GM18526 (cell line): Measurements from ENCODE around the gene KIF26B.

Experiments used
- POLR2A ChIP-seq: IDR thresholded peaks from 3 replicates; pipeline ENCODE4 v1.6.1; 2011; ENCODE audit not compliant: insufficient read length; ENCODE audit errors: extremely low read depth

The KIF26B gene

DNA sequence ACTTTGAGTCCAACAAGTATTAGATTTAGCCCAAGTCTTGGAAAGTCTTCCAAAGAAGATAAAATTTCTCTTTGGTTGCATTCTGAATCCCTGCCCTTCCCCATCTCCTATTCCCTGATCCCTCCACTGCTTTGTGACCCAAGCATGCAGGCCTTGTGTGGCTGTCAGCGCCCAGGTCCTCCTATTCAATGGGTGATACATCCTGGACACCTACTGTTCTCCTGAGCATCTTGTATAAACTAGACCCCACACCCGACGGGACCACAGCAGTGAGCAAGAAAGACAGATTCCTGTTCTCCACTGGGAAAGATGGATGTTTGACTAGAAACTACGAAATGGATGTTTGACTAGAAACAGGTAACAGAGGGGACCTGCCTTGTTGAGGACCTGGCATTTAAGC, 136.6 kb downstream of the KIF26B start:
- TF ChIP-seq POLR2A, result no peak

DNA sequence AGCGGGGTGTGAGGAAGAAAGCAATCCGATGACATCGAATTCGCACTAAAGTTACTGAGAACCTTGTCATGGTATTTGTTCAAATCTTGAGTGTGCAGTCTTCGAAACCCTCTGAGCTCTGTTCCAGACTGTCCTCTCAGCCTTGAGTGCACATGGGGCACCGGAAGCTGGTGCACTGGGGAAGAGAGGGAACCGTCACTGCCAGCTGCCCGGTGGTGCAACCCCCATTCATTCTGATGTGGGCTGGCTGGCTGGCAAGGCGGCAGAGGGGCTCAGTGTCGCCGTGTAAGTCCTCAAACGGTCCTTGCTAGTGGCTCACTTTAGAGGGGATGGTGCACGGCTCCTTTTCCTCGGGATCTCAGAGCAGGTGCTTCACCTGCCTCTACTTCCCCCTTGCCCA, 137.4 kb downstream of the KIF26B start:
- no peak for TF ChIP-seq POLR2A

DNA sequence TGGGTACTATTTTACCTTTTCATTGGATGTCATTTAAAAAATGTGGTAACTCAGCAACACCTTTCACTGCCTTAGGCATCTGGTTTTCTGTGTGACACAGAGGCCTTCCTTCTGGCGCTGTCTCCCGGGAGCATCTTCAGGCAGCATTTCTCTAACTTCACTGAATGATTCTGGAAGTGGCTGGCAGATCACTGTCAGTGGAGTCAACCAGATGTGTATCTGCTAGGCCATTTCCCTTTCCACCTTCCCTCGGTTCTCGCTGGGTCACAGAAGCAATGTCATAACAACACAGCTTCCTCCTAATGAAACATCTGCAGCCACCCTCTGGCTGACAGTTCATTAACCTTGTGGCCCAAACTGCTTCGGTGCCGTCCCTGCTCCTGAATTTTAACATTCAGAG, 137.8 kb downstream of the KIF26B start:
- no peak for TF ChIP-seq POLR2A

DNA sequence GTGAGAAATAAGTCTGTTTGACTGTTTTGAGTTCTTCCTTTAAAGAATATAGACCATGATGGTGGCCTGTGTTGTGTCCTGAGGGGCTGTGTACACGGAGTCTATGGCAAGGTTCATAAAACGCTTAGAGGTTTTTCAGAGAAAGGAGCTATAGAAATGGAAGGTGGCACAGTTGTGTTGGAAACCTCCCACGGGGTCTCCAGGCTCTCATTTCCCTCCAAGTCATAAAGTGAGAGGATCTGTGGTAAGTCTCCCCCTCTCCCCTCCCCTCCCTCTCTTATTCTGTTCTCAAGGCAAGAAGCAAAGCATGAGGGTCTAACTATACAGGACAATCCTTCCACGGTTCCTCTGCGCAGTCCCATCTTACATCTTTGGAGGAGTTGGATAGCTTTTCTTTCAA, 139.2 kb downstream of the KIF26B start:
- no peak for TF ChIP-seq POLR2A

DNA sequence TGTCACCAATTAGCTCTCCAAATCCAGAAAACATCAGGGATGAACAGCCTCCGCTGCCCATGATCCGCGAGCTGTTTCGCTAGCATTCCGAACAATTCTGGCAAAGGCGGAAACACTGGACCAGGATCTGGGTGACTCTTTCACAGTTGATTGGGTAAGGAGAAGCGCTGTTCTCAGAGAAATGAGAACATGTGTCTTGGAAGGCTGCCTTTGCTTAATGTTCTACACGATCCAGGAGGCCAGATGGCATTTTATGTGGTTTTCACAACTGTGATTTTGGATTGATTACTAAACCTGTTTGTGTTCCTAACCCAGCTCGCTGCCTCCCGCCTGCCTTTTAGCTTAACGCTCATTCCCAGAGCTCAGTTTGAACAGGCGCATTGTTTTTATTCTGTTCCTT, 144.0 kb downstream of the KIF26B start:
- no peak for TF ChIP-seq POLR2A

DNA sequence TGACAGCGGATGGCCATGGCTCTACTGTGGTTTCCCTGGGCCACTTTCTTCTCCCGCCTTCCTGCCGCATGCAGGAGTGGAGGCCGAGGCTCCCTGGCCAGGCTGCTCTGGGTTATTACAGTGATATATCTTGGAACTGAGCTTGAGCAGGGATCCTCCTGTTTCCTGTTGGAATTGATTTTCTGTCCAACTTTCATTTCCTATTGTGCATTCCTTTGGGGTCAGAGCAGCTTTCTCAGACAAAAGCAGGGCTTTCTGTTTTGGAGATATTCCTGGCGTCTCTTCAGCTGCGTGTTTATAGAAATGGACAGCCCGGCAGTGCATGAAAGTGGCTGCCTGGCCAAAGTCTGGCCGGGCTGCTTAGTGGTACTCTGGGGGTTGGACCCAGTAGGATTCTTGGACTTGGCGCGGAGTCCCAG, 146.4 kb downstream of the KIF26B start:
- TF ChIP-seq POLR2A, result no peak

DNA sequence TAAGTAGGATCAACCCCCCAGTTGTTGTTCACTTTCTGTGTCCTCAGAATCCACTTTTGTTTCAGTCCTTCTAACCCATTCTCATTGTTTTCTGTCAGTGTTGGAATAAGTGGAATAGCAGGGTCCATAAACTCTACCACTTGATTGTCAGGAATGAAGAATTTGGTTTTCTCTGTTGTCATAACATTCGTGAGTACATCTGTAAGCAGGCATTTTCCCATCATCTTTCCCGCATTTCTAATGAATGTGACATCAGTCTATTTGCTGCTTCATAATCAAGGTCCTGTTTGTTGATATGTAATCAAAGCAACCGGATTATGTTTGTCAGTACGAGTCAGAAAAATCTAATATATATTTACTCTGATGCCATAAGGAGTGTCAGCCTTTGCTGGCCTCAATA, 147.1 kb downstream of the KIF26B start:
- TF ChIP-seq POLR2A, result no peak

DNA sequence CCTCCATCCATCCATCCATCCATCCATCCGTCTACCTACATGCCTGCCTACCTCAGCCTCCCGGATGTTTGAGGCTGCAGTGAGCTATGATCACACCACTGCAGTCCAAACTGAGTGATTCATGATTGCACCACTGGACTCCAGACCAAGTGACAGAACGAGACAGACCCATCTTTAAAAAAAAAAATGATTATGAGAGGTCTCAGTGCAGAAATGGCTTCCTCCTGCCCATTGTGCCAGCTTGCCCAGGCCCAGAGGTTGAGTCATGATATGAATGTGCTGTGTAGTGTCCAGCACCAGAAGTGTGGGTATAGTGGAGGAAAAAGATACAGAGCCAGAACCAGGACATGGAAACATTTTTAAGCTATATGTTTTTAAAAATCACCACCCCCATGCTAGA, 149.9 kb downstream of the KIF26B start:
- no peak for TF ChIP-seq POLR2A

DNA sequence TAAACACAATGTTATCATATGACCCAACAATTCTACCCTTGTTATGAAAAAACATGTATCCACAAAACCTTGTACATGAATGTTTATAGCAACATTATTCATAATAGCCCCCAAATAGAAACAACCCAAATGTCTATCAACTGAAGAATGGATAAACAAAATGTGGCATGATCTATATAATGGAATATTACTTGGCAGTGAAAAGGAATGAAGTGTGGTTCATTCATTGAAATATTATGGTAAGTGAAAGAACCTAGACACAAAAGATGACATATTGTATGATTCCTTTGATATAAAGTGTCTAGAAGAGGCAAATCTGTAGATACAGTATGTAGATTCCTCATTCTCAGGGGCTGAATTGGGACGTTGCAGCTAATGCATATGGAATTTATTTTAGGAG, 151.2 kb downstream of the KIF26B start:
- TF ChIP-seq POLR2A, result no peak

DNA sequence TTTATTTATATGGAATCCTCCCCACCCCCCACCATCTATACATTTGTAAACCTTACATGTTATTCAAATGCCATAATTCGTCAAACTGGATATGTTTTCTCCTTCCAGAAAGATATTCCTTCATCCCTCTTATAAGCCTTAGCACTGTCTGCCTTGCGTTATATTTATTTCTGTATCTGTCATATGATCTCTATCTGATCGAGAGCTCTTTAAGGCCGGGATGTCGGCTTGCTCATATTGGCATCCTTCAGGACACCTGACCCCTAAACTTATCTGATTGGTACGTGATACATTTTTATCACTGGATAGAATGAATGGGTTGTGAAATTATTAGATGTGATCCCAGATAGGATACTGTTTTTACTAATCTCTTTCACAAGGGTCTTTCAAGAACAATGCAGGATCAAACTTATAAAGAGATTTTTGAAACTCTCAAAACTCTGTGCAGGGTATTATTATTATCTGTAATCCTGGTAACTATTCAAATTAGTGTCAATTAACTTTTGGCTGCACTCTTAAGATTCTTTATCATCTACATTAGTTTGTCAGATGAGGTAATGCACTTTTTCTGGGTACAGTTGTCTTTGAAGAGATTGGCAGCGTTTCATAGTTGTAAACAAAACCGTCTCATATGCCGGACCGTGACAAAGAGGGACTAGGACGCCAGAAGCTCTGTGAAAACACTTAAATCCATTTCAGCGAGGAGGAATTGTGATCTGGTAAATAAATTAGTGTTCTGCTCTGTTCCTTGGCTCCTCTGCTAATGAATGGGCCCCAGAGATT, 152.0 kb downstream of the KIF26B start:
- no peak for TF ChIP-seq POLR2A

DNA sequence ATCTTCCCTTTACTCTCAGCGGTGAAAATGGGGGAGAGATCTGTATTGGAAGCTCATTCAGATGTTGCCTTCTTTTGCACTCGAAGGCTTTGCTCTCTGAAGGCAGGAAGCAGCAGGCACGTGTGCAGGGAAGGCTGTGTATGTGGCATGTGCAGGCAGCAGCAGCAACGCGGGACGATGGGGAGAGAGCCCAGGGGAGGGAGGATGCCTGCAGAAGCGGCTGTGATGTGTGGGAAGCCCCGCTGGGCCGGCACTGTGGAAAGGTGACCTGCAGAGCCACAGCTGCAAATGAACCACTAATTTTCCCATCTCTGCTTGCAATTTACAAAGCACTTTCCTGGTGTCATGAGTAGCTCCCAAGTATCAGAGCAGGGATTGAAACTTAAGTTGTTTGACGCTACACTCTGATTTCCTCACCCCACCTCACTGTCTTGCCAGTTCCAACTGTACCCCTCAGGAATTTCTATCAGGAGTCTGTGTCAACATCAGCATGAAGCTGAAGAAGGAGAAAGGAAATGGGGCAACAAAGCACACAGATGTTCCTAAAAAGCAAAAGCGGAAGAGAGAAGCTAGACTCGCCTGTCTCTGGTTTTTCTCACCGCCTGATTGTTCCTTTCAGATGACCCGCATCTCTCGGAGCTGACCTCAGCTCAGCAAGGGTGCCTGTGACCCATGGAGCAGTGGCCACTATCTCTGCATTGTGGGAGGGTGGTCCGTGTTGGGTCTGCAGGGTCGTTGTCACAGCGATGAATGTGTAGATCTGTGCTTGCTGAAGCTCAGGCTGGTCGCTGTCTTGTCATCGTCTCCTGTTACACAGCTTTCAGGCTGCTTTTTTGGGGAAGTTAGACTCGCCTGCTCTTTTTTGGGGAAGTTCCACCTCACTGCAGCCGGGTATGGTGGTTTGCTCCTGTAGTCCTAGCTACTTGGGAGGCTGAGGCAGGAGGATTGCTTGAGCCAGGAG, 156.1 kb downstream of the KIF26B start:
- no peak for TF ChIP-seq POLR2A

DNA sequence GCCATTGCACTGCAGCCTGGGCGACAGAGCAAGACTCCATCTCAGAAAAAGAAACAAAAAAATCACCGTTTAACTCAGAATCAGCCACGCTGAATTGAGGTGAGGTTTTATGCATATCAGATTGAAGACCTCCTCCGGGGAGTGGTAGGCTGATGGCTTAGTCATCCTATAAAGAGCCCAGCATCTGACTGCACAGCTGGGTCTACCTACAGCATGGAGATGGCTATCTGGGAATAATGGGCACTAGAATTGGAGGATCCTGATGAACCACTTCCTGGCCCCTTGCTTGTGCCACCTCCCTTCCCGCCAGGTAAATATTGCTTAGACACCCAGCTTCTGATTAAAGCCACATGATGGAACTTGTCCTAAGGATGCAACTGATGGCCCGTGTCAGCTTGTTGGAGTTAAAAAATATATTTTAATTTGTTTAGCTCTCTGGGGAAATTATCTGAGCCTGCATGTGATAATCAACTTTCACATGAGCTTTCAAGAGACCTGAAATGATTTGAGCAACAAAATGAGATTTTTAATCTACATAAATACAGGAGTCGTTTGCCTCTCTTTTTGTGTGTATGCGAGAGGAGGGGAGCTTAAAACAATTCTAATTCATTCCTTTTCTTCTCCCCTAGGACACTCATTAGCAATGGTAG, 157.2 kb downstream of the KIF26B start:
- TF ChIP-seq POLR2A, result no peak

DNA sequence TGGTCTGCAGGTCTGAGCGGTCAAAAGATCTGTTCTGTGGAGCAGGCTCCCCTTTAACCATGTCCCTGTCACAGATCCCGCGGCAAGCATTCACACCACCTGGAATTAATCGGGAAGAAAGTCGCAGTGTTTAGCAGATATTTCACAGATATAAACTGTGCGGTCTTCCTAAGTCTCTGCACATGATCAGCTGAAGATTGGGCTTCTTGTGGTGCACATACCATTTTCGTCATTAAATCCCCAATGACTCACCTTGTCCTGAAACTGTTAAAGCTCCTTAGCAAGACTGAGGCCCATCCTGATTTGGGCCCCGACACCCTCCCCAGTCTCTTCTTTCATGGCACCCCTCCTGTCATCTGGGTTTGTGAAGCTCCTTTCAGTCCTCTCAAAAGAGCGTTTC, 158.8 kb downstream of the KIF26B start:
- no peak for TF ChIP-seq POLR2A

DNA sequence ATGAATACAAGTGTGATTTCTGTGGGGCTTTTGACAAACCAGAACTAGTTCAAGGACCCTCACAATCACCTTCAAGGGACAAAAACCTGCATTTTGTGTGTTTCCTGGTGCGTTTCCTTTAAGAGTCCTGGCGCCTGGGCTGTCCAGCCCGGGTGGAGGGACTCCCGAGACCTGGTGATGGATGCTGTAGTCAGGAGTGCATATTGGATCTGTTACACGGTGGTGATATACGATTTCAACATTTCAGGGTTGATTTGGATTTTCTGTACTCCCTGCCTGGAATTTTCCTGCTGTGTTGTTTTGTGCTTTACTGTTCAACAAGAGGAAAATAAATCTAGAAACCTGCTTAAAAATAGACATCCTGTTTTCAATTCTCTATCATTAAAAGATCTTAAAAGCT, 162.0 kb downstream of the KIF26B start:
- TF ChIP-seq POLR2A, result no peak

DNA sequence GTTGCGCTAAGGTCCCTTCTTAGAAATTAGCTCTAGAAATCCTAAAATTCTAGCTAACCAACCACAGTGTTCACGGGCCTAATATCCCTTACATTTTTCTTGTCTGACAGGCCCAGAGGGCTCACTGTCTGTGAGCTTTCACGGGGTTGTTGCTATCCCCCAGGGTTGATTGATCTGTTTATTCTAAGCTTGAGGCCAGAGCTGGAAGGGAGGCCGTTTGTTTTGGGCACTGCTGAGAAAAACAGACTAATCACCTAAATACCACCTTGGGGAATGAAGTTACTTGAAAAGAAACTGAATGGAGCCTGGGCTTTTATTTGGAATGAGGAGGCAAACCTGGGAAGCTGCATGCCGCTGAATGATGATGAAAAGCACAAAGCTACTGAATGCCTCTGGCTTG, 162.4 kb downstream of the KIF26B start:
- TF ChIP-seq POLR2A, result no peak

DNA sequence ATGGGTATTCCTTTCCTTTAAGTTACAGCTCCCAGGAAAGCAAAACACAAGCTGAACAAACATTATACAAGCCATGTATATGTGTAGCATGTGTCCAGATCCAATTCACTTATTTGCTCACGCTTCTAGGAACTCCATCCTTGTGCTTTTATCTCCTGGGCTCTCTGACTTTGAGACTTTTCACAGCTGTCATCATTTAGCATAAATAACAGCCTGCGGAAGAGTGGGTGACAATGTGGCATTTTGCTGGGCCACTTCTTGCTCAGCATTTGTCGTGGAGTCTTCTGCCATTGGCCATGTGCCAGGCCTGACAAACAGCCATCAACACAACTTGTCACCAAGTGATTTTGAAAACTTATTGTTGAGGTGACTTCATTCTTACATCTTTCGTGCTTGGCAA, 164.3 kb downstream of the KIF26B start:
- TF ChIP-seq POLR2A, result no peak
